K562 (cell line): ENCODE results near the gene IGIP. TPM values are rescaled to one million over a fixed set of nuclear protein-coding genes. Genes with fewer than 3 reads are reported as not detected.
A peak's percentile ranks its signal among the peaks of the same experiment; 100 is the strongest.

Source experiments
- ARID3A ChIP-seq: IDR thresholded peaks from 2 replicates; pipeline ENCODE4 v1.6.1; 2012; ENCODE audit warnings: low read depth, low read length, improper control_type of control experiment, borderline replicate concordance
- BRF2 ChIP-seq: IDR thresholded peaks from 3 replicates; pipeline ENCODE4 v1.6.1; 2011; ENCODE audit warnings: borderline replicate concordance, mild to moderate bottlenecking; ENCODE audit not compliant: insufficient read length, insufficient read depth
- CC2D1A ChIP-seq: fragments of 450-650 bp; IDR thresholded peaks from 2 replicates; pipeline ENCODE4 v1.6.1; 2017; ENCODE audit warnings: mild to moderate bottlenecking
- DACH1 ChIP-seq: fragments of 450-650 bp; IDR thresholded peaks from 2 replicates; pipeline ENCODE4 v1.6.1; 2018; ENCODE audit not compliant: partially characterized antibody
- E2F8 ChIP-seq: fragments of 450-650 bp; IDR thresholded peaks from 2 replicates; pipeline ENCODE4 v1.7.1; 2018; ENCODE audit warnings: mild to moderate bottlenecking, low read depth; ENCODE audit not compliant: partially characterized antibody
- ELK1 ChIP-seq: sonication (generic); formaldehyde crosslinking; IDR thresholded peaks from 2 replicates; pipeline ENCODE4 v1.8.1; 2022; ENCODE audit warnings: missing genetic modification reagents
- JUND ChIP-seq, 2 experiments: IDR thresholded peaks; 2 replicates in 1 of 2; 3 replicates in 1 of 2; pipeline ENCODE4 v1.6.1; 2011; ENCODE audit warnings: borderline replicate concordance in 2 of 2, low read depth in 2 of 2, low read length in 2 of 2, improper control_type of control experiment in 1 of 2, missing biosample characterization in 1 of 2, missing genetic modification characterization in 1 of 2, missing genetic modification reagents in 1 of 2
- KAT8 ChIP-seq: fragments of 450-650 bp; IDR thresholded peaks from 2 replicates; pipeline ENCODE4 v1.6.1; 2016; ENCODE audit warnings: low read depth, mild to moderate bottlenecking
- KLF16 ChIP-seq: IDR thresholded peaks from 2 replicates; pipeline ENCODE4 v1.6.1; 2016; ENCODE audit warnings: antibody characterized with exemption
- LCOR ChIP-seq: sonication (generic); formaldehyde crosslinking; IDR thresholded peaks from 2 replicates; pipeline ENCODE4 v1.8.0; 2022; ENCODE audit warnings: mild to moderate bottlenecking, missing genetic modification reagents
- MAFG ChIP-seq: fragments of 450-650 bp; conservative IDR thresholded peaks from 2 replicates; pipeline ENCODE4 v1.6.1; 2016; ENCODE audit warnings: missing genetic modification characterization, missing compliant biosample characterization
- NEUROD1 ChIP-seq: fragments of 150-350 bp; IDR thresholded peaks from 2 replicates; pipeline ENCODE4 v1.6.1; 2014; ENCODE audit warnings: borderline replicate concordance, low read length, low read depth; ENCODE audit not compliant: partially characterized antibody
- NFE2L1 ChIP-seq: fragments of 450-650 bp; IDR thresholded peaks from 2 replicates; pipeline ENCODE4 v1.6.1; 2016; ENCODE audit warnings: missing genetic modification characterization, low read depth, mild to moderate bottlenecking, missing compliant biosample characterization, moderate library complexity, borderline replicate concordance
- NFIC ChIP-seq: fragments of 450-650 bp; IDR thresholded peaks from 2 replicates; pipeline ENCODE4 v1.6.1; 2017; ENCODE audit warnings: mild to moderate bottlenecking, inconsistent platforms
- ZNF639 ChIP-seq, 2 experiments: fragments of 200-800 bp in 1 of 2; sonication (Bioruptor generic) in 1 of 2; sonication (generic) in 1 of 2; formaldehyde crosslinking in 1 of 2; IDR thresholded peaks in 1 of 2; conservative IDR thresholded peaks in 1 of 2; 2 replicates each; pipeline versions ENCODE4 v1.5.0 to v1.6.1; 2016 to 2020; ENCODE audit warnings: missing compliant biosample characterization in 1 of 2, missing genetic modification characterization in 1 of 2, missing genetic modification reagents in 1 of 2
- ZNF77 ChIP-seq: fragments of 250-450 bp; sonication (Bioruptor Pico); IDR thresholded peaks from 2 replicates; pipeline ENCODE4 v1.5.0; 2020
- polyA plus RNA-seq, 8 experiments: library from polyadenylated mRNA; depleted of rRNA in 4 of 8; stranded (reverse) in 5 of 8; unstranded in 3 of 8; fragments of >200 nt; fragmentation: Nextera tagmentation in 2 of 8; fragmentation: Illumina TruSeq in 1 of 8; extraction: Ambion mirVana in 2 of 8; extraction: Trizol in 1 of 8; gene quantifications; 2 replicates each; pipeline versions ENCODE4 v1.2.1 to v1.2.3, GENCODE V29; 2011 to 2014; ENCODE audit warnings: inconsistent platforms in 1 of 8, missing spikeins in 1 of 8
- total RNA-seq, 7 experiments: library from RNA; depleted of rRNA in 6 of 7; stranded (reverse); fragments of >200 nt in 6 of 7; fragmentation: Illumina TruSeq in 2 of 7; extraction: Trizol in 2 of 7; gene quantifications; 2 replicates each; pipeline versions ENCODE4 v1.2.1 to v1.2.3, GENCODE V29; 2011 to 2021; ENCODE audit warnings: low replicate concordance in 1 of 7

IGIP gene
- total and polyA plus RNA-seq, 9 of the 15 experiments (the other 6 are each of a cell fraction or from before 2014, with no cell fraction given): 0.52 to 1.6 (median 1.2) TPM

GRCh38 chr5:140157032-140157781, 31.5 kb downstream of the IGIP start (continued):
- TF ChIP-seq ARID3A: 0 out of 2 replicates have a peak, but pooled peaks have one; percentile 36
- no peak for TF ChIP-seq NFE2L1 (tag)
- TF ChIP-seq DACH1: no peak
- peak; percentile 29; the same call in 1 of the 2 replicates for TF ChIP-seq KLF16
- TF ChIP-seq ZNF77 (CRISPR knock-in tag): no peak
- TF ChIP-seq BRF2: no peak
- TF ChIP-seq CC2D1A: peak; percentile 59; the same call in 1 of the 2 replicates
- TF ChIP-seq ELK1: no peak
- TF ChIP-seq MAFG: no peak
- TF ChIP-seq NFIC: 0 out of 2 replicates have a peak, but pooled peaks have one; percentile 9
- TF ChIP-seq KAT8: no peak
- TF ChIP-seq LCOR (CRISPR knock-in tag): 0 out of 2 replicates have a peak, but pooled peaks have one; percentile 39
- TF ChIP-seq NEUROD1: peak; percentile 32
- no peak for TF ChIP-seq ZNF639 (CRISPR knock-in tag; conservative IDR thresholded peaks at IDR 0.05 in 1 of 2, IDR thresholded peaks at IDR 0.05 in 1 of 2)
- TF ChIP-seq JUND (IDR thresholded peaks at IDR 0.05; ENCODE audit: borderline replicate concordance, low read depth, low read length): 0 out of 2 replicates have a peak, but pooled peaks have one; percentile 20
- TF ChIP-seq JUND (tag; IDR thresholded peaks at IDR 0.05; ENCODE audit: borderline replicate concordance, low read depth, low read length): 0 out of 3 replicates have a peak, but pooled peaks have one; percentile 8
- TF ChIP-seq E2F8: no peak
